Activated CD4-positive, alpha-beta T cell treated with anti-CD3 and anti-CD28 coated beads, Interleukin-2, amount 10 ng/mL, durations not matched to agents 7 days and 5 days (primary cell): ENCODE measurements around the gene CSPG5. TPM values are rescaled to one million over a fixed set of nuclear protein-coding genes. Genes with fewer than 3 reads are reported as not detected.
A peak's percentile ranks its signal among the peaks of the same experiment; 100 is the strongest.

ENCODE experiments used
- CTCF ChIA-PET: fragments of 350-600 bp; sonication (Branson Sonifier 250); formaldehyde crosslinking; loops from one replicate; lab custom pipeline; 2021; ENCODE audit warnings: antibody characterized with exemption; lab: Charles Lee
- POLR2A ChIA-PET: fragments of 350-600 bp; sonication (Branson Sonifier 250); formaldehyde crosslinking; loops from one replicate; lab custom pipeline; 2021; ENCODE audit warnings: antibody characterized with exemption; lab: Charles Lee
- DNase-seq: peaks from one replicate; pipeline ENCODE4 v3.0.0-alpha.2; 2020
- H3K27ac Mint-ChIP-seq: one replicate; pipeline ENCODE4 v1.8.0; 2021; ENCODE audit warnings: mild to moderate bottlenecking, moderate library complexity, mixed read lengths
- H3K27me3 Mint-ChIP-seq: one replicate; pipeline ENCODE4 v1.8.0; 2021; ENCODE audit warnings: mixed read lengths
- H3K36me3 Mint-ChIP-seq: one replicate; pipeline ENCODE4 v1.8.0; 2021; ENCODE audit warnings: low read depth, mixed read lengths
- H3K4me1 Mint-ChIP-seq: one replicate; pipeline ENCODE4 v1.8.0; 2021; ENCODE audit warnings: mixed read lengths
- H3K4me3 Mint-ChIP-seq: one replicate; pipeline ENCODE4 v1.8.0; 2021; ENCODE audit warnings: mild to moderate bottlenecking, moderate library complexity, mixed read lengths
- H3K9me3 Mint-ChIP-seq: one replicate; pipeline ENCODE4 v1.8.0; 2021; ENCODE audit warnings: mixed read lengths
- total RNA-seq, 2 experiments: library from RNA; stranded (reverse); gene quantifications; one replicate each; pipeline ENCODE4 v1.2.3, GENCODE V29; 2021

Gene CSPG5
- total RNA-seq, 2 experiments from 2014 or later, result 0.40 TPM

DNA sequence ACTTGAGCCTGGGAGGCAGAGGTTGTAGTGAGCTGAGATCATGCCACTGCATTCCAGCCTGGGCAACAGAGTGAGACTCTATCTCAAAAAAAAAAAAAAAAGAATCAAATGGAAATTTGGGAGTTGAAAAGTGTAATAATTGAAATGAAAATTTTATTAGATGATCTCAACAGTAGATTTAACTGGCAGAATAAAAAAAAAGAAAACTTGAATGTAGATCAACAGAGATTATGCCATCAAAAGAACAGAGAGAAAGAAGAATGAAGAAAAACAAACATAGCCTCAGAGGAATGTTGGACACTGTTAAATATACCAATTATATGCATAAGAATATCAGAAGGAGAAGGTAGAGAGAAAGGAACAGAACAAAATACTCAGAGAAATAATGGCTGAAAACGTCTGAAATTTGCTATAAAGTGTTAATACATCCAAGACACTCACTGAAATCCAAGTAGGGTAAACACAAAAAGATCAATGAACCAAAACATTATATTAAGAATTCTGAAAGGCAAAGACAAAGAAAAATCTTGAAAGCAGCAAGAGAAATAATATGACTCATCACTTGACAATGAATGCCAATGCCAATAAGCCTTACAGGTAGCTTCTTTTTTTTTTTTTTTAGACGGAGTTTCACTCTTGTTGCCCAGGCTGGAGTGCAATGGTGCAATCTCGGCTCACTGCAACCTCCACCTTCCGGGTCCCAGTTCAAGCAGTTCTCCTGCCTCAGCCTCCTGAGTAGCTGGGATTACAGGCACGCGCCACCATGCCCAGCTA is 50.5 kb downstream of the CSPG5 start:
- POLR2A ChIA-PET, result no interaction called here
- peaks cover 4% of the 10 kb centered on the region for H3K9me3 Mint-ChIP-seq
- H3K27me3 Mint-ChIP-seq, result peaks cover 6% of the 10 kb centered on the region
- CTCF ChIA-PET, result interaction anchor here (0.6 kb wide), 2 partner anchors 218 to 1344 kb away, joined by 3 to 4 read pairs; no protein-coding TSS in a partner anchor
- DNase-seq, result no peak
- no peak overlapping the region for H3K27ac Mint-ChIP-seq
- no peaks in the 10 kb centered on the region for H3K36me3 Mint-ChIP-seq
- H3K4me3 Mint-ChIP-seq, result no peak overlapping the region
- no peaks in the 10 kb centered on the region for H3K4me1 Mint-ChIP-seq

DNA sequence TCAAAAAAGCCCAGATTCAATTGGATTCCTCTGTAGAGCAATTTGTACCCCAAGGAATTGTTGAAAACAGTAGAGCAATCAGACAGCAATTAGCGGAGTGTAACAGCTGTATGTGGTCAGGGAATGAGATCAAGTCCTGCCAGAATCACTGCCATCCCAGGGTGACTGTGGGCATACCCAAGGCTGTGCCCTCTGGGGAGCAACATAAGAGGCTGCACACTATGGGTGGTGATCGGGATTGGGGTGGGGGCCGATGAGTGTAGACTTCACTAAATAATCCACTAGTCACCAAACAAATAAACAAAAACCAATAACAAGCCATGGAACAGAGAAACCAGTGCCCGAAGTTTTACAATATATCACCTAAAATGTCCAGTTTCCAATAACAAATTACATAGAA is 53.0 kb downstream of the CSPG5 start:
- no peaks in the 10 kb centered on the region for H3K27me3 Mint-ChIP-seq

DNA sequence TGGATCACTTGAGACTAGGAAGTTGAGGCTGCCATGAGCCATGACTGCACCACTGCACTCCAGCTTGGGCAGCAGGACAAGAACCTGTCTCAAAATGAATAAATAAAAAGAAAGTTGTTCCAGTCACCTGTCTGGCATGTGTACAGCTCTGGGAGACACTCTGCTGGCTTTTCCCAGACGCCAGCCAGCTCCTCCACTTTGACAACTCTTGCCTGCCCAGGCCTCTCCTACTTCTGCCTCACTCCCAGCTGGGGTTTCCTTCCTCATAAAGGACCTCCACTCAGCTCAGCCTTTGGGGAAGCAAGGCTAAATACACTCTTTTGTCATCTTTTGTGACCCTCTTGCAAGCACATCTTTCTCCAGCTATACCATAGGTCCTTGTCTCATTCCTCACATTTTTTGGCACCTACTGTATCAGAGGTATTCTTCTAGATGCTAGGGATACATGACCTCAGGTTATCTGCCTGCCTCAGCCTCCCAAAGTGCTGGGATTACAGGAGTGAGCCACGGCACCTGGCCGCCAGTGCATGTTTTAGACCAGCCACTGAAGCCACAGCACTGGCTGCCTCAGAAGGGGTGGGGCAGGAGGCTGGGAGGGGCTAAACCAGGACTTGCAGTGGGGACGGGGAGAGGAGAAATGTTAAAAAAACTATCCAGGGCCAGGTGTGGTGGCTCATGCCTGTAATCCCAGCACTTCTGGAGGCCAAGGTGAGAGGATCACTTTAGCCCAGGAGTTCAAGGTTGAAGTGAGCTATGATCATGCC is 55.2 kb downstream of the CSPG5 start:
- H3K36me3 Mint-ChIP-seq, result no peaks in the 10 kb centered on the region
- ChIA-PET POLR2A (interaction anchor here (0.6 kb wide), 1 partner anchor 16 kb away, joined by 7 read pairs; no protein-coding TSS in a partner anchor), CTCF (interaction anchor here (0.8 to 3.9 kb wide), 6 partner anchors 10 to 467 kb away, joined by 4 to 43 read pairs (median 6); partner anchors contain the start of gene ELP6)
- H3K4me1 Mint-ChIP-seq, result peaks cover 11% of the 10 kb centered on the region
- no peak overlapping the region for H3K4me3 Mint-ChIP-seq
- peak overlapping the region; percentile 7 for H3K27ac Mint-ChIP-seq
- H3K27me3 Mint-ChIP-seq, result no peaks in the 10 kb centered on the region
- no peak for DNase-seq
- H3K9me3 Mint-ChIP-seq, result peaks cover 4% of the 10 kb centered on the region

More for the DNA sequence above, 53.0 kb downstream of the CSPG5 start:
- Mint-ChIP-seq H3K36me3 (no peaks in the 10 kb centered on the region), H3K27ac (no peak overlapping the region), H3K9me3 (peaks cover 4% of the 10 kb centered on the region), H3K4me1 (peaks cover 11% of the 10 kb centered on the region), H3K4me3 (no peak overlapping the region)
- no peak for DNase-seq
- ChIA-PET POLR2A (no interaction called here), CTCF (interaction anchor here (0.6 to 1.2 kb wide), 2 partner anchors 17 to 230 kb away, joined by 3 read pairs; no protein-coding TSS in a partner anchor)

DNA sequence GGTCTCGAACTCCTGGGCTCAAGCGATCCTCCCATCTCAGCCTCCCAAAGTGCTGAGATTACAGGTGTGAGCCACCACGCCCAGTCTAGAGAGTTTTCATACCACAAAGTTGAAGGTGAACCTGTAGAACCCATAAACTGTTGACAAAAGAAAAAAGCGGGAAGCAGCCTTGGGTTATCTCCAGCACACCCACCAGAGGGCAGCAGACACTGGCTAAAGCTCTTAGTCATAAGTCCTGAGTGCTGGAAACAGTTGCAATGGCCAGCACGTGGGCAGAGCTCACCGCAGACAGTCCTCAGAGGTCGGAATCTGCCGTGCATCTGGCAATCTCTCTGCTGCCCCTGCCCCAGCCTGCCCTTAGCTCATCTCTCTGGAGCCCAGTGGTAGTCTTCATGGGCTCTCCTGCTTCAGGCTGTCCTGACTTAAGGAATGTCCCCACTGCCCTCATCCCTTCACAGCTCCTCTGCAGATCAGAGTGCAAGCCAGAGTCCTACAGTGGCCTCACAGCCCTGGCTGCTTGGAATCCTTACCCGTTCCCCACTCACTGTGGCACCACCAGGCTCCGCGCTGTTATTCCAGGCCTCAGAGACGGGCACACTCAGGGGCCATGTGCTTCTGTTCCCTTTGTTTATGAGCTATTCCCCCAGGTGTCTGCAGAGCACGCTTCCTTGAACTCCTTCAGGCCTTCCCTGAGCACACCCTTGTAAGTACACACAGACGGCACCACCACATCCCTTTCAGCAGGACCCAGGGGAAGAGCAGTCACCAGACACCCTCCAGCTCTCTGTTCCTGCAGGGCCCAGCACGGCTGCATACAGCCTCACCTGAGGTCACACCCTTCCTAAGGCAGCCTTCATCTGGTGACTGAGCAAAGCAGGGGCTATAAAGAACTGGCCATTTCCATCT is 56.3 kb downstream of the CSPG5 start:
- CTCF ChIA-PET, result interaction anchor here (0.6 to 3.9 kb wide), 24 partner anchors 9 to 1306 kb away, joined by 3 to 43 read pairs (median 4); partner anchors contain the start of gene ELP6
- H3K4me3 Mint-ChIP-seq, result no peak overlapping the region
- POLR2A ChIA-PET, result interaction anchor here (0.5 to 0.6 kb wide), 2 partner anchors 17 to 266 kb away, joined by 3 to 7 read pairs; no protein-coding TSS in a partner anchor
- no peaks in the 10 kb centered on the region for H3K27me3 Mint-ChIP-seq
- no peaks in the 10 kb centered on the region for H3K36me3 Mint-ChIP-seq
- no peaks in the 10 kb centered on the region for H3K9me3 Mint-ChIP-seq
- peaks cover 11% of the 10 kb centered on the region for H3K4me1 Mint-ChIP-seq
- peak overlapping the region; percentile 33 for H3K27ac Mint-ChIP-seq
- DNase-seq, result peak; percentile 84

DNA sequence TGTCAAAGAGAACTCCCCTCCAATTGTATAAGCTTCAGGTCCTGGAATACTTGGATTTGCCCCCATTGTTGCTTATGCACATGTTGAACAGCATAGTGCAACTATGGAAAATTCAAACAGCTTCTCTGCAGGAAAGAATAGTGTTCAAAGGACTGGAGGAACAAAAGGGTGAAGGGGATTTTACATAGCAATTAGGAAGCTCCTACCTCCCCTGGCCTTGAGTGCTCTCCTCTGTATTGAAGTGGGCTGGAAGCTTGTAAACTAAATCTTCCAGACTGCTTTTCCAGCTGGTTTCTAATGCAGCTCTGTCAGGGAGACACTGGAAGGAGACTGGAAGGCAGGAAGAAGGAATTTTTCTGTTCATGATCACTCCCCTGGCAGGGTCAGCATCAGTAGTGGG is 57.9 kb downstream of the CSPG5 start:
- ChIA-PET POLR2A (interaction anchor here (0.6 kb wide), 1 partner anchor 268 kb away, joined by 6 read pairs; no protein-coding TSS in a partner anchor), CTCF (interaction anchor here (0.6 to 3.9 kb wide), 12 partner anchors 8 to 630 kb away, joined by 3 to 43 read pairs (median 7); partner anchors contain the start of gene ELP6)
- Mint-ChIP-seq H3K9me3 (no peaks in the 10 kb centered on the region), H3K4me3 (no peak overlapping the region), H3K4me1 (peaks cover 11% of the 10 kb centered on the region), H3K36me3 (no peaks in the 10 kb centered on the region), H3K27me3 (no peaks in the 10 kb centered on the region), H3K27ac (no peak overlapping the region)
- no peak for DNase-seq

DNA sequence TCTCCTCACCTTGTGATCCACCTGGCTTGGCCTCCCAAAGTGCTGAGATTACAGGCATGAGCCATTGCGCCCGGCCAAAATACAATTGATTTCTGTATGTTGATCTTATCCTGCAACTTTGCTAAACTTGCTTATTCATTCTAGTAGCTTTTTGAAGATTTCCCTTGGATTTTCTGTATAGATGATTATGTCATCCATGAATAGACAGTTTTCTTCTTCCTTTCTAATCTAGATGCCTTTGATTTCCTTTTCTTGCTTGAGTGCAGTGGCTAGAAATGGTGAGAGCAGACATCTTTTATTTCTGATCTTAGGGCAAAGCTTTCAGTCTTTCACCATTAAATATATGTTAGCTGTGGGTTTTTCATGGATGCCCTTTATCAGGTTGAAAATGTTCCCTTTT is 60.7 kb downstream of the CSPG5 start:
- no peak overlapping the region for H3K27ac Mint-ChIP-seq
- peaks cover 16% of the 10 kb centered on the region for H3K4me1 Mint-ChIP-seq
- POLR2A ChIA-PET, result no interaction called here
- H3K4me3 Mint-ChIP-seq, result no peak overlapping the region
- H3K27me3 Mint-ChIP-seq, result no peaks in the 10 kb centered on the region
- no peaks in the 10 kb centered on the region for H3K36me3 Mint-ChIP-seq
- DNase-seq, result no peak
- CTCF ChIA-PET, result interaction anchor here (1.5 kb wide), 1 partner anchor 97 kb away, joined by 5 read pairs; no protein-coding TSS in a partner anchor
- H3K9me3 Mint-ChIP-seq, result no peaks in the 10 kb centered on the region

DNA sequence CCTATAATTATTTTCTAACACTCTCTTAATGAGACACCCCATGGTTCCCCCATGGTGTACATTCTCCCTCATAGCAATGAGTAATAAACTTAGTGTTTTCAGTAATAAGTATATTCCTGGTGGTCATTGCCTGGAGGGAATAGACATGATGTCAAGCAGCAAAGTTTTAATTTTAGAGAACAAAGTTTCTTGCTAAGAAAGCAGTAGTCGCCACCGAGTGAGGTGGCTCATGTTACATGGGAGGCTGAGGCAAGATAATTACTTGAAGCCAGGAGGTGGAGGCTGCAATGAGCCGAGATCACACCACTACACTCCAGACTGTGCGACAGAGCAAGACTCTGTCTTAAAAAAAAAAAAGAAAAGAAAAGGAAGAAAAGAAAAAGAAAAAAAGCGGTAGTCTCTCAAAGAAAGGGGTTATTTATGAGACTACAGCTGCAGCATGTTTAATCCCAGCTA is 62.8 kb downstream of the CSPG5 start:
- no peak for DNase-seq
- peaks cover 18% of the 10 kb centered on the region for H3K4me1 Mint-ChIP-seq
- POLR2A ChIA-PET, result no interaction called here
- H3K36me3 Mint-ChIP-seq, result peaks cover 3% of the 10 kb centered on the region
- no peaks in the 10 kb centered on the region for H3K27me3 Mint-ChIP-seq
- CTCF ChIA-PET, result interaction anchor here (0.6 to 1.7 kb wide), 5 partner anchors 85 to 536 kb away, joined by 3 to 4 read pairs (median 3); no protein-coding TSS in a partner anchor
- no peak overlapping the region for H3K4me3 Mint-ChIP-seq
- no peak overlapping the region for H3K27ac Mint-ChIP-seq
- no peaks in the 10 kb centered on the region for H3K9me3 Mint-ChIP-seq

DNA sequence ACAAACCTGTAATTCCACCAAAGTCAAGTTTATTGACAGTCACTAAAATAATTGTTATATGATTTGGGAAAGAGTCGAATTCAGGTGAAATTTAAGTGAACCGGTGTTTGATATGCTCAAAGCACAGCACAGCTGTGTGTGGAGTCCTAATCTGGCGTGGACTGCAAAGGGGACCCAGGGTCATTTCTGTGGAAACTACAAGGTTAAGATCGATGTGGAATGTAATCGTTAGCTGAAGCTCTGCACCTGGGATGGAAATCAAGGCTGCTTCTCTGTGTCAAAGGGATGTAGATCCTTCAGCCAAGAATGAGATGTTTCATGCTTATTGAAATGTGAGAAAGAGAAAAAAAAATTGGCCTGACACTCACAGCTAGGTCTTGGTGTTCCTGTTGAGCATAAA is 63.6 kb downstream of the CSPG5 start:
- Mint-ChIP-seq H3K4me1 (peaks cover 21% of the 10 kb centered on the region), H3K27ac (peak overlapping the region; percentile 52), H3K4me3 (peak overlapping the region; percentile 66), H3K36me3 (peaks cover 7% of the 10 kb centered on the region), H3K9me3 (no peaks in the 10 kb centered on the region), H3K27me3 (no peaks in the 10 kb centered on the region)
- ChIA-PET CTCF (interaction anchor here (1.0 to 1.4 kb wide), 4 partner anchors 22 to 274 kb away, joined by 3 to 4 read pairs (median 3); no protein-coding TSS in a partner anchor), POLR2A (no interaction called here)
- DNase-seq, result no peak

DNA sequence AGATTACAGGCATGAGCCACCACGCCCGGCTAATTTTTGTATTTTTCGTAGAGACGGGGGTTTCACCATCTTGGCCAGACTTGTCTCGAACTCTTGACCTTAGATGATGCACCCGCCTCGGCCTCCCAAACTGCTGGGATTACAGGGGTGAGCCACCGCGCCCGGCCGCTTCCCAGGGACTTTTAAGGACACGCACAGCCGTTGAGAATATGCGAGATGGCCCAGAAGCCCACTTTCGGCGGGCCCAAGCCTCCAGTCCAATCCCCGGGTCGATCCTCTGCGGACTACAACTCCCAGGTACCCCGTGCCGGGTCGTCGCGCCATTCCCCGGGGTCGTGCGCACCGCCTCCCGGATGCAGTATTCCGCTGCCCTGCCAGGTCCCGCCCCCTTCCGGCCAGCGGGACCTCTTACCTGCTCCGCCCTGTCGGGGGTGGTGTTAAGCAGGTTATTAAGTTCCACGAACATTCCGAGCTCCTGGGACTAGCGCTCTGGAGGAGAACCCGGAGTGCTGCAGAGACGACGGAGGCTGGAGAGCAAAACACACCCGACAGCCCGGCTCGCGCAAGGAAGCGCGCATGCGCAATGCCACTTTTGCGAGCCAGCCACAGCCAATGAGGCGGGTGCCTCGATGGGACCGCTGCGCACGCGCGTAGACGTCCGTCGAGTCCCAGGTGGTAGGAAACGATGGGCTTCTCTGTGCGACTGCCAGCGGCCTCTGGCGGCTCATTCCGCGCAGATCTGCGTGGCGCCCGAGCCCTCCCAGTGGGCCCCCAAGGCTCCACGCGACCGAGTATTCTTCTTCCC is 65.3 kb downstream of the CSPG5 start, which contains the start of gene ELP6:
ELP6 (minus strand) TSS at position 588 of the 805 bp plus-strand sequence; CDS start at position 466, 122 bp downstream.
- peaks cover 15% of the 10 kb centered on the region for H3K36me3 Mint-ChIP-seq
- peaks cover 21% of the 10 kb centered on the region for H3K4me1 Mint-ChIP-seq
- ChIA-PET CTCF (interaction anchor here (0.7 to 2.5 kb wide), 5 partner anchors 9 to 92 kb away, joined by 3 to 9 read pairs (median 3); no protein-coding TSS in a partner anchor), POLR2A (interaction anchor here (0.7 kb wide), 1 partner anchor 566 kb away, joined by 4 read pairs; no protein-coding TSS in a partner anchor)
- peak within 1 kb of the TSS; percentile 97 for H3K27ac Mint-ChIP-seq
- H3K4me3 Mint-ChIP-seq, result peak within 1 kb of the TSS; percentile 95
- no peaks in the 10 kb centered on the region for H3K27me3 Mint-ChIP-seq
- H3K9me3 Mint-ChIP-seq, result no peaks in the 10 kb centered on the region
- DNase-seq, result peak; percentile 97

DNA sequence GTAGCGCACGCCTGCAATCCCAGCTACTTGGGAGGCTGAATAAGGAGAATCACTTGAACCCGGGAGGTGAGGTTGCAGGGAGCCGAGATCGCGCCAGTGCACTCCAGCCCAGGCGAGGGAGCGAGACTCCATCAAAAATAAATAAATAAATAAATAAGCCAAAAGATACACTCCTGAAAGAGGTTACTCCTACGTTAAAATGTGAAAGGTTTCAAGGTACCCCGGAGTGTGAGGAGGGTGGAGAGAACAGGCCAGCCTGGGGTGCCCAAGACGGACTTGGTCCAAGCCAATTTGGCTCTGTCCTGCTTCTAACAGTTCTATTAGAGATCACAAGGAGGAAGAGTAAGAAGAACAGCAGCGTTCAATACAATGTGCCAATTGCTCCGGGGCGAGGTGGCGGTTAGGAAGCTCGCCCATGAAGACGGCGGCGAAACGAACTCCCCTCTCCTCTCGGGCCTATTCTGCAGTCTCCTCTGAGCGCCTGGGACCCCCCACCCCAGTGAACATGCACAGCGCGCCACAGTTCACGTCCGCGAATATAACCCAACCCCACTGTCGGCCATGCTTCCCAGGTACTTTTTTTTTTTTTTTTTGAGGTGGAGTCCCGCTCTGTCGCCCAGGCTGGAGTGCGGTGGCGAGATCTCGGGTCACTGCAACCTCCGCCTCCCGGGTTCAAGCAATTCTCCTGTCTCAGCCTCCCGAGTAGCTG is 66.1 kb downstream of the CSPG5 start:
- no peaks in the 10 kb centered on the region for H3K9me3 Mint-ChIP-seq
- H3K27ac Mint-ChIP-seq, result peak overlapping the region; percentile 97
- ChIA-PET CTCF (interaction anchor here (0.6 to 2.5 kb wide), 4 partner anchors 9 to 91 kb away, joined by 3 to 9 read pairs (median 4); no protein-coding TSS in a partner anchor), POLR2A (interaction anchor here (0.7 kb wide), 1 partner anchor 565 kb away, joined by 4 read pairs; no protein-coding TSS in a partner anchor)
- peak; percentile 42 for DNase-seq
- peak overlapping the region; percentile 95 for H3K4me3 Mint-ChIP-seq
- H3K27me3 Mint-ChIP-seq, result no peaks in the 10 kb centered on the region
- peaks cover 18% of the 10 kb centered on the region for H3K36me3 Mint-ChIP-seq
- H3K4me1 Mint-ChIP-seq, result peaks cover 21% of the 10 kb centered on the region
